GM10248 (cell line): Measurements from ENCODE around the gene EEF1AKMT3.

Experiments
- CTCF ChIA-PET: fragments of 300-600 bp; sonication (Branson Sonifier 250); formaldehyde crosslinking; extraction: SDS; loops from one replicate; lab custom pipeline; 2021; ENCODE audit warnings: antibody characterized with exemption; lab: Yijun Ruan, JAX
- POLR2A ChIA-PET: fragments of 350-650 bp; sonication (Branson Sonifier 250); formaldehyde crosslinking; extraction: SDS; loops from one replicate; lab custom pipeline; 2020; ENCODE audit warnings: antibody characterized with exemption; lab: Yijun Ruan, JAX
- DNase-seq: peaks from one replicate; pipeline ENCODE4 v3.0.0; 2012; ENCODE audit errors: extremely low spot score
- CTCF ChIP-seq: IDR thresholded peaks from 2 replicates; pipeline ENCODE4 v1.5.1; 2012; ENCODE audit warnings: mild to moderate bottlenecking, low read depth; ENCODE audit errors: extremely low read depth, missing control alignments, control extremely low read depth

EEF1AKMT3 gene

GRCh38 chr12:57758552-57759359 lies 13.7 kb upstream of the EEF1AKMT3 start:
- ChIA-PET POLR2A (no interaction called here), CTCF (interaction anchor here (0.7 to 2.3 kb wide), 12 partner anchors 9 to 146 kb away, joined by 3 to 12 read pairs (median 4); partner anchors contain the start of genes CYP27B1, EEF1AKMT3, METTL1 and TSPAN31)
- no peak for TF ChIP-seq CTCF
- no peak for DNase-seq

GRCh38 chr12:57759360-57759980 lies 12.9 kb upstream of the EEF1AKMT3 start:
- CTCF ChIA-PET, result interaction anchor here (0.6 to 2.3 kb wide), 12 partner anchors 8 to 176 kb away, joined by 3 to 12 read pairs (median 4); partner anchors contain the start of genes CYP27B1 and TSPAN31
- DNase-seq, result no peak
- POLR2A ChIA-PET, result no interaction called here
- peak; percentile 46 for TF ChIP-seq CTCF

GRCh38 chr12:57760347-57760982 lies 11.9 kb upstream of the EEF1AKMT3 start:
- ChIA-PET CTCF (interaction anchor here (1.2 to 2.3 kb wide), 6 partner anchors 9 to 177 kb away, joined by 3 to 8 read pairs (median 6); partner anchors contain the start of genes CDK4, EEF1AKMT3, METTL1 and TSPAN31), POLR2A (no interaction called here)
- TF ChIP-seq CTCF, result no peak
- no peak for DNase-seq

- TF ChIP-seq CTCF, result no peak
- POLR2A ChIA-PET, result no interaction called here
- no peak for DNase-seq
- CTCF ChIA-PET, result interaction anchor here (1.4 to 2.9 kb wide), 3 partner anchors 10 to 18 kb away, joined by 3 to 12 read pairs (median 6); partner anchors contain the start of genes CDK4, EEF1AKMT3 and METTL1
Observed at GRCh38 chr12:57761391-57761998, 10.9 kb upstream of the EEF1AKMT3 start.

- no peak for TF ChIP-seq CTCF
- CTCF ChIA-PET, result interaction anchor here (2.9 kb wide), 1 partner anchor 17 kb away, joined by 12 read pairs; no protein-coding TSS in a partner anchor
- DNase-seq, result no peak
- POLR2A ChIA-PET, result no interaction called here
Observed at GRCh38 chr12:57762463-57762862, 10.0 kb upstream of the EEF1AKMT3 start.
